Osteoblast (primary cell): Measurements from ENCODE around the gene ANKH. TPM values are rescaled to one million over a fixed set of nuclear protein-coding genes. Genes with fewer than 3 reads are reported as not detected.
A peak's percentile ranks its signal among the peaks of the same experiment; 100 is the strongest.

Source experiments
- DNase-seq: peaks from one replicate; pipeline ENCODE4 v3.0.0; 2011; ENCODE audit warnings: low spot score, mixed read lengths; ENCODE audit not compliant: insufficient read length; ENCODE audit errors: missing footprints
- H2AFZ ChIP-seq: 2 replicates; pipeline ENCODE4 v1.6.0; 2011; ENCODE audit warnings: mild to moderate bottlenecking, low read length
- H3K27ac ChIP-seq: 2 replicates; pipeline ENCODE4 v1.5.1; 2011; ENCODE audit warnings: mild to moderate bottlenecking, low read depth, low read length, moderate library complexity
- H3K27me3 ChIP-seq: 2 replicates; pipeline ENCODE4 v1.6.0; 2012; ENCODE audit warnings: mild to moderate bottlenecking, control low read depth, inconsistent platforms, low read length, moderate library complexity; ENCODE audit not compliant: insufficient read depth
- H3K36me3 ChIP-seq: 2 replicates; pipeline ENCODE4 v1.5.1; 2011; ENCODE audit warnings: mild to moderate bottlenecking, low read length, control low read depth, moderate library complexity; ENCODE audit not compliant: insufficient read depth
- H3K4me1 ChIP-seq: 2 replicates; pipeline ENCODE4 v1.5.1; 2011; ENCODE audit warnings: mild to moderate bottlenecking, low read length, control low read depth, moderate library complexity; ENCODE audit not compliant: insufficient read depth
- H3K4me2 ChIP-seq: 2 replicates; pipeline ENCODE4 v1.6.0; 2011; ENCODE audit warnings: mild to moderate bottlenecking, low read length; ENCODE audit not compliant: insufficient read depth
- H3K4me3 ChIP-seq: fragments of 200-600 bp; sonication (generic); 3 replicates; pipeline ENCODE4 v1.5.1; 2012; ENCODE audit warnings: mild to moderate bottlenecking, low read length, inconsistent platforms; ENCODE audit not compliant: insufficient read depth
- H3K79me2 ChIP-seq: 2 replicates; pipeline ENCODE4 v1.6.0; 2012; ENCODE audit warnings: mild to moderate bottlenecking, low read length, control low read depth, inconsistent platforms; ENCODE audit not compliant: insufficient read depth
- H3K9me3 ChIP-seq: 2 replicates; pipeline ENCODE4 v1.5.1; 2011; ENCODE audit warnings: low read depth, low read length, control low read depth
- H4K20me1 ChIP-seq: 2 replicates; pipeline ENCODE4 v1.6.0; 2012; ENCODE audit warnings: mild to moderate bottlenecking, low read length, control low read depth; ENCODE audit not compliant: insufficient read depth
- total RNA-seq: library from RNA; depleted of rRNA; stranded (reverse); fragments of >200 nt; gene quantifications from 2 replicates; pipeline ENCODE4 v1.2.3, GENCODE V29; 2012
- TF ChIP-seq, protein P1 (sequence below): IDR thresholded peaks from 2 replicates; pipeline ENCODE4 v1.5.1; 2011; ENCODE audit warnings: mild to moderate bottlenecking, low read depth, low read length, moderate library complexity; ENCODE audit errors: extremely low read depth

Gene ANKH
- total RNA-seq, 1 donor = 125 TPM

DNA sequence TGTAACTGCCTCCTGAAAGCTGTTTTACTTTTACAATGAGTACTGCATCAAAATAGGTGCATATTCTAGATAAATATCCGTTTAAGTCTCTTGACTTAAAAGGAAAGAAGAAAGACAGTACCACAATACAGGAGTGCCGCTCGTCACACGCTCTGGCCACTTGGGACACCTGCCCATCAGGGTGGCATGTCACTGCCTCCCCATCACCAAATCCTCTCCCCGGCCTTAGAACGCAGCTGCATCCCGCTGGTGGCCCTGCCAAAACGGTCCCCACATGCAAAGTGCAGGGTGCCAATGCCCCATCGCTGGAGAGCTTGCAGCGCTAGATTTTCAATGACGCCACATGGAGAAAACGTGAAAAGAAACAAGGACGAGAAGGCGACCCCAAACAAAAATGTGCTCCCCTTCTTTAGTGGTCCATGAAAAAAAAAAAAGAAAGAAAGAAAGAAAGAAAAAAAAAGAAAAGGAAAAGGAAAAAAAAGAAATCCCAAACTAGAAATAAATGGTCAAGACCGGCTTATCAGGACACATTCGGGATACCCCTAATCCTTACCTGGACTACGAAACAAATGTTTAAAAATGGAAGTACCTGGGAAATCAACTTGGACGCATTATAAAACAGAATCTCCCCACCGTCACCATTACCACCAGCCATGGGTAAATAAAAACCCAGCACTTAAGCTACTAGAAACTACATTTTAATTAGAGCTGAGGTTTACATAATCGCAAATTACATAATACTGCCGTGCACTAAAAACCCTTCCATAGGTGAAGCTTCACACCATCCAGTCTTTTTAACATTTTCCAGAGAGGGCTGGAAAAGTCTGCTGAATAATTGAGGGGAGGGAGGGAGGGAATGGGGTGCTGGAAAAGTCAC lies 1.0 kb downstream of the ANKH start:
- Histone ChIP-seq H3K4me2 (peak overlapping the region; percentile 83), H3K4me3 (peak overlapping the region; percentile 75), H3K36me3 (peaks cover 7% of the 10 kb centered on the region), H3K79me2 (peaks cover 56% of the 10 kb centered on the region), H4K20me1 (peaks cover 31% of the 10 kb centered on the region), H3K4me1 (peaks cover 22% of the 10 kb centered on the region), H3K27ac (peak overlapping the region; percentile 34), H3K27me3 (no peaks in the 10 kb centered on the region), H2AFZ (no peak overlapping the region), H3K9me3 (no peaks in the 10 kb centered on the region)
- DNase-seq = peak; percentile 64
- TF ChIP-seq, protein P1, sequence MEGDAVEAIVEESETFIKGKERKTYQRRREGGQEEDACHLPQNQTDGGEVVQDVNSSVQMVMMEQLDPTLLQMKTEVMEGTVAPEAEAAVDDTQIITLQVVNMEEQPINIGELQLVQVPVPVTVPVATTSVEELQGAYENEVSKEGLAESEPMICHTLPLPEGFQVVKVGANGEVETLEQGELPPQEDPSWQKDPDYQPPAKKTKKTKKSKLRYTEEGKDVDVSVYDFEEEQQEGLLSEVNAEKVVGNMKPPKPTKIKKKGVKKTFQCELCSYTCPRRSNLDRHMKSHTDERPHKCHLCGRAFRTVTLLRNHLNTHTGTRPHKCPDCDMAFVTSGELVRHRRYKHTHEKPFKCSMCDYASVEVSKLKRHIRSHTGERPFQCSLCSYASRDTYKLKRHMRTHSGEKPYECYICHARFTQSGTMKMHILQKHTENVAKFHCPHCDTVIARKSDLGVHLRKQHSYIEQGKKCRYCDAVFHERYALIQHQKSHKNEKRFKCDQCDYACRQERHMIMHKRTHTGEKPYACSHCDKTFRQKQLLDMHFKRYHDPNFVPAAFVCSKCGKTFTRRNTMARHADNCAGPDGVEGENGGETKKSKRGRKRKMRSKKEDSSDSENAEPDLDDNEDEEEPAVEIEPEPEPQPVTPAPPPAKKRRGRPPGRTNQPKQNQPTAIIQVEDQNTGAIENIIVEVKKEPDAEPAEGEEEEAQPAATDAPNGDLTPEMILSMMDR = no peak

DNA sequence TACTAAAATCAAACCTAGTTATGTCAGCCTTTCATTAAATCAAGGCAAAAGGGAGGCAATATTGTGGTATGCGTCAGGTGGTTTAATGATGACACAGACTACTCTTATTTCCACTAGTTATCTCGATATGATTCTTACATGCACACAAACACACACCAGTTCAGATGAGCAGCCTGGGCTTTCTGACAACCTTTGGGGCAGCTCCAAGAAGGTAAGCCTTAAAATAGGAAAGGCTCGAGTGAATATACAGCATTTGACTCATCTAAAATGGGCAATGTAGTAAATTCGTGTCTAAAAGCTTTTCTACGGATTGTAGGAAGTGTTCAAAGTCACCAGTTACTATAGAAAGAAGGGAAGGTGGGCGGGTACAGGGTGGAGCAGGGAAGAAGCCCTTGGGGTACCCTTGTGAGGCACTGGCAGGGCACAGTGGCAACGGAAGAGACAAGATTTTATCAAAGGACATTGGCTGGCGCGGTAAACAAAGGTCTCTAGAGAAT lies 1.9 kb downstream of the ANKH start:
- TF ChIP-seq, protein P1 = no peak
- Histone ChIP-seq H3K27ac (peak overlapping the region; percentile 34), H3K79me2 (peaks cover 62% of the 10 kb centered on the region), H4K20me1 (peaks cover 35% of the 10 kb centered on the region), H3K4me1 (peaks cover 25% of the 10 kb centered on the region), H2AFZ (no peak overlapping the region), H3K36me3 (peaks cover 7% of the 10 kb centered on the region), H3K4me3 (peak overlapping the region; percentile 75), H3K4me2 (peak overlapping the region; percentile 83), H3K27me3 (no peaks in the 10 kb centered on the region), H3K9me3 (no peaks in the 10 kb centered on the region)
- peak; percentile 53 for DNase-seq

DNA sequence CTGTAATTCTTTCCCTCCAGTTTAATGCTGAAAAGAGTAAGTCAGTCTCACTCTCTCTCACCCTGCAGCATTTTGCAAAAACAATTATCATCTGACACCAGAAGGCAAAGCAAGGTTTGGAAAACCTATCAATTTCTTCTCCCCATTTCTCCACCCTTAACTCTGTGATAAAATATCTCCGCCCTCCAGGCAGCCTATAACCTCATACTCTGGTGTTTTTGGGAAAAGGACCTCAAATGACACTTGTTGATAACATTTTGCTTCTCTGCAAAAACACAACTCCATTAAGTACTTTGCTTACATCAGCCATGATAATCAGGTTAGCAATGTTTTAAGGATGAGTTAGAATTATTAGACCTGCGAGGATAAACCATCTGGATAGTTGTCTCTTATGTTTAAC lies 2.3 kb downstream of the ANKH start:
- H3K27me3 ChIP-seq = no peaks in the 10 kb centered on the region
- H3K36me3 ChIP-seq = peaks cover 7% of the 10 kb centered on the region
- DNase-seq = no peak
- H4K20me1 ChIP-seq = peaks cover 35% of the 10 kb centered on the region
- TF ChIP-seq, protein P1 = no peak
- H3K4me2 ChIP-seq = peak overlapping the region; percentile 83
- no peak overlapping the region for H2AFZ ChIP-seq
- H3K9me3 ChIP-seq = no peaks in the 10 kb centered on the region
- H3K4me3 ChIP-seq = peak overlapping the region; percentile 75
- H3K4me1 ChIP-seq = peaks cover 25% of the 10 kb centered on the region
- H3K27ac ChIP-seq = peak overlapping the region; percentile 34
- H3K79me2 ChIP-seq = peaks cover 67% of the 10 kb centered on the region

DNA sequence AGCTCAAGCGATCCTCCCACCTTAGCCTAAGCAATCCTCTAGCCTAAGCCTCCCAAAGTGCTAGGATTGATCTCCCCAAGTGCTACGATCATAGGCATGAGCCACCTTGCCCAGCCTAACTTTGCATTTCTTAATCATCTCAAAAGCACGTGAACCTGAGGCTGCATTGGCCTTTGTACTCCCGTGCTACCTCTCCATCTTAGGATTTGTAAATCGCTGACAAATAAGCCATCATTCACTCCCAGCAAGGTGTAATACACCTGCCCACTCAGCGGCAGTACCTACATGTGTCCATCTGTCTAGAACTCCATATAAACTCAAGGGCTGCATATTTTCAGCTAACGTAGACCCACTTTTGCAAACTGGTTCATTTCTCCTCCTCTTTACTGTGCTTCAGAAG lies 2.8 kb downstream of the ANKH start:
- peaks cover 25% of the 10 kb centered on the region for H3K4me1 ChIP-seq
- DNase-seq = no peak
- H3K27ac ChIP-seq = no peak overlapping the region
- H3K36me3 ChIP-seq = peaks cover 7% of the 10 kb centered on the region
- H3K4me3 ChIP-seq = peak overlapping the region; percentile 75
- no peaks in the 10 kb centered on the region for H3K27me3 ChIP-seq
- TF ChIP-seq, protein P1 = no peak
- peak overlapping the region; percentile 83 for H3K4me2 ChIP-seq
- H4K20me1 ChIP-seq = peaks cover 36% of the 10 kb centered on the region
- H3K9me3 ChIP-seq = no peaks in the 10 kb centered on the region
- H3K79me2 ChIP-seq = peaks cover 72% of the 10 kb centered on the region
- H2AFZ ChIP-seq = no peak overlapping the region
